MM.1S (cell line): ENCODE results near the gene NINJ2.

Experiments used
- DNase-seq: peaks from one replicate; pipeline ENCODE4 v3.0.0-alpha.2; 2015
- H2AFZ ChIP-seq: fragments of 300-600 bp; sonication (generic); 2 replicates; pipeline ENCODE4 v1.6.0; 2016; ENCODE audit warnings: antibody characterized with exemption, low read length
- H3F3A ChIP-seq: fragments of 300-600 bp; sonication (generic); 2 replicates; pipeline ENCODE4 v1.6.1; 2016; ENCODE audit warnings: mild to moderate bottlenecking, antibody characterized with exemption, low read length, moderate library complexity, mixed read lengths; ENCODE audit not compliant: insufficient read depth
- H3K27ac ChIP-seq: fragments of 300-600 bp; sonication (generic); 2 replicates; pipeline ENCODE4 v1.5.1; 2016; ENCODE audit warnings: mild to moderate bottlenecking, low read length
- H3K27me3 ChIP-seq: fragments of 300-600 bp; sonication (generic); replicated peaks from 2 replicates; pipeline ENCODE4 v1.6.0; 2016; ENCODE audit warnings: low read length; ENCODE audit not compliant: insufficient read depth
- H3K36me3 ChIP-seq: fragments of 300-600 bp; sonication (generic); replicated peaks from 2 replicates; pipeline ENCODE4 v1.6.1; 2016; ENCODE audit warnings: mild to moderate bottlenecking, low read length, mixed read lengths; ENCODE audit not compliant: insufficient read depth
- H3K4me1 ChIP-seq: fragments of 300-600 bp; sonication (generic); 2 replicates; pipeline ENCODE4 v1.6.1; 2016; ENCODE audit warnings: low read length, mixed read lengths
- H3K4me2 ChIP-seq: fragments of 300-600 bp; sonication (generic); 2 replicates; pipeline ENCODE4 v1.6.0; 2016; ENCODE audit warnings: low read depth, low read length
- H3K4me3 ChIP-seq: fragments of 300-600 bp; sonication (generic); 2 replicates; pipeline ENCODE4 v1.5.1; 2016; ENCODE audit warnings: low read length, mixed read lengths
- H3K79me2 ChIP-seq: fragments of 300-600 bp; sonication (generic); 2 replicates; pipeline ENCODE4 v1.6.1; 2016; ENCODE audit warnings: mixed run types, low read length, mixed read lengths
- H3K9ac ChIP-seq: fragments of 300-600 bp; sonication (generic); 2 replicates; pipeline ENCODE4 v1.6.1; 2016; ENCODE audit warnings: low read length, mixed read lengths
- H3K9me2 ChIP-seq: fragments of 300-600 bp; sonication (generic); replicated peaks from 2 replicates; pipeline ENCODE4 v1.6.1; 2016; ENCODE audit warnings: mild to moderate bottlenecking, low read length, mixed read lengths; ENCODE audit not compliant: insufficient read depth
- H3K9me3 ChIP-seq: fragments of 300-600 bp; sonication (generic); replicated peaks from 2 replicates; pipeline ENCODE4 v1.6.1; 2016; ENCODE audit warnings: mild to moderate bottlenecking, low read length, mixed read lengths; ENCODE audit not compliant: insufficient read depth
- H4K20me1 ChIP-seq: fragments of 300-600 bp; sonication (generic); 2 replicates; pipeline ENCODE4 v1.6.1; 2016; ENCODE audit warnings: mild to moderate bottlenecking, low read length, moderate library complexity, mixed read lengths; ENCODE audit not compliant: insufficient read depth
- EZH2 ChIP-seq: fragments of 300-600 bp; sonication (generic); optimal IDR thresholded peaks from 2 replicates; pipeline ENCODE3; 2017; ENCODE audit warnings: low read depth, mild to moderate bottlenecking, antibody characterized with exemption, low read length, mixed read lengths
- EZH2phosphoT487 ChIP-seq: fragments of 300-600 bp; sonication (generic); IDR thresholded peaks from 2 replicates; pipeline ENCODE4 v1.6.1; 2018; ENCODE audit warnings: antibody characterized with exemption, low read length
- TF ChIP-seq, protein P1 (sequence below): fragments of 300-600 bp; sonication (generic); IDR thresholded peaks from 2 replicates; pipeline ENCODE4 v1.5.1; 2016; ENCODE audit warnings: antibody characterized with exemption, low read length, mixed read lengths

Gene NINJ2

DNA sequence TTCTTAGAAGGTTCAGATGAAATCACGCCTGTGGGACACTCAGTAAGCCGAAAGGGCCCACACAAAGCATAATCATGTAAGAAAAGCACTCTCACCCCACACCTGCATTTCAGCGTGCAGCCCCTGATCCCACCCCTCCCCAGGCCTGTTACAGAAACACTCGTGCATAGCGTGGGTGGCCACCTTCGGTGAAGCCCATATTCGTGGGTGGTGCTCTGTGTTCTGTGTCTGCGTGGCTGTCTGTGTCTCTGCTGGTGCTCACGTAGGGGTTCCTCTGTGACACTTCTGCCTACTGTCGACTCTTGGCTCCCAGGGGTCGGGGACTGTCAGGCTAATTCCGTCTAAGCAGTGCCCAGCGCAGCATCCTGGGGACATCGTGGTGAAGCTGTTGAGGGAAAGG is 129.5 kb downstream of the NINJ2 start:
- H3K9me2 ChIP-seq = no peaks in the 10 kb centered on the region
- H3K27ac ChIP-seq = no peak overlapping the region
- H3K4me2 ChIP-seq = no peak overlapping the region

DNA sequence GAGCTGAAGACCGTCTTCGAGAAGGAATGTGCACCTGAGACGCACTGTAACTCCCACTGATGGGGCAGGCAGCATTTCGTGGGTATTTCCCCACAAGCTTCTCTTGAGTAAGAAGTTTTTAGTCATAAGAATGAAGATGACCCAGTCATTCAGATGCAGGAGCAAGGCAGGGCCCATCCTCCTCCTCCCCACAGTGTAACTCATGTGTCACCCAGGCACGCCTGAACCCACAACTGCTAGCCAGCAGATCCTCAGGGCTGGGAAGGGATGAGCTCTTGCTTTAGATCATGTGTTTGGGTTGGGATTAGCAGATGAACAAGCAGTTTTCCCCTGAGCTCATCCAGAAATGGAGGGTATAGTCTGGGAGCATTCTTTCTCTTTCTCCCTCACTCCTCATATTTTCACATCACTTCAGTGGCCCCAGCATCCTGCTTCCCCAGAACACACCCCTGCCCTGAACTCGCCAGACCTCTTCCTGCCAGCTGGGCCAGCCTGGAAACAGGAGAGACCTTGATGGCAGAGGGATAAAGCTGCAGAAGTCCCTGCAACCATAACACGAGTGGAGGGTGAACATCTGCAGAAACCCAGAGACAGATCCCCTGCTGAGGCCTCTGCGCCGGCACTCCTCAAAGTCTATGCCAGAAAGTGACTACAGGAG is 130.2 kb downstream of the NINJ2 start:
- H2AFZ ChIP-seq = no peak overlapping the region
- DNase-seq = no peak
- no peak overlapping the region for H3K4me3 ChIP-seq
- no peaks in the 10 kb centered on the region for H3K4me1 ChIP-seq
- no peaks in the 10 kb centered on the region for H3F3A ChIP-seq
- H3K9me3 ChIP-seq = no peaks in the 10 kb centered on the region
- no peaks in the 10 kb centered on the region for H3K36me3 ChIP-seq
- no peak for TF ChIP-seq EZH2phosphoT487
- TF ChIP-seq, protein P1, sequence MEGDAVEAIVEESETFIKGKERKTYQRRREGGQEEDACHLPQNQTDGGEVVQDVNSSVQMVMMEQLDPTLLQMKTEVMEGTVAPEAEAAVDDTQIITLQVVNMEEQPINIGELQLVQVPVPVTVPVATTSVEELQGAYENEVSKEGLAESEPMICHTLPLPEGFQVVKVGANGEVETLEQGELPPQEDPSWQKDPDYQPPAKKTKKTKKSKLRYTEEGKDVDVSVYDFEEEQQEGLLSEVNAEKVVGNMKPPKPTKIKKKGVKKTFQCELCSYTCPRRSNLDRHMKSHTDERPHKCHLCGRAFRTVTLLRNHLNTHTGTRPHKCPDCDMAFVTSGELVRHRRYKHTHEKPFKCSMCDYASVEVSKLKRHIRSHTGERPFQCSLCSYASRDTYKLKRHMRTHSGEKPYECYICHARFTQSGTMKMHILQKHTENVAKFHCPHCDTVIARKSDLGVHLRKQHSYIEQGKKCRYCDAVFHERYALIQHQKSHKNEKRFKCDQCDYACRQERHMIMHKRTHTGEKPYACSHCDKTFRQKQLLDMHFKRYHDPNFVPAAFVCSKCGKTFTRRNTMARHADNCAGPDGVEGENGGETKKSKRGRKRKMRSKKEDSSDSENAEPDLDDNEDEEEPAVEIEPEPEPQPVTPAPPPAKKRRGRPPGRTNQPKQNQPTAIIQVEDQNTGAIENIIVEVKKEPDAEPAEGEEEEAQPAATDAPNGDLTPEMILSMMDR = no peak
- no peak for TF ChIP-seq EZH2
- H3K79me2 ChIP-seq = no peaks in the 10 kb centered on the region
- no peaks in the 10 kb centered on the region for H3K9me2 ChIP-seq
- H4K20me1 ChIP-seq = no peaks in the 10 kb centered on the region
- H3K27ac ChIP-seq = no peak overlapping the region
- H3K27me3 ChIP-seq = 0 out of 2 replicates have a peak, but pooled peaks cover 6% of the 10 kb centered on the region
- H3K4me2 ChIP-seq = no peak overlapping the region
- no peak overlapping the region for H3K9ac ChIP-seq

More for the DNA sequence above, 129.5 kb downstream of the NINJ2 start:
- H3K9ac ChIP-seq = no peak overlapping the region
- no peaks in the 10 kb centered on the region for H3K4me1 ChIP-seq
- no peaks in the 10 kb centered on the region for H3K36me3 ChIP-seq
- no peaks in the 10 kb centered on the region for H3F3A ChIP-seq
- TF ChIP-seq EZH2phosphoT487 = no peak
- TF ChIP-seq, protein P1 = no peak
- no peak for TF ChIP-seq EZH2
- no peaks in the 10 kb centered on the region for H3K9me3 ChIP-seq
- no peak overlapping the region for H3K4me3 ChIP-seq
- H3K79me2 ChIP-seq = no peaks in the 10 kb centered on the region
- H4K20me1 ChIP-seq = no peaks in the 10 kb centered on the region
- no peak overlapping the region for H2AFZ ChIP-seq
- 0 out of 2 replicates have a peak, but pooled peaks cover 6% of the 10 kb centered on the region for H3K27me3 ChIP-seq
- no peak for DNase-seq

DNA sequence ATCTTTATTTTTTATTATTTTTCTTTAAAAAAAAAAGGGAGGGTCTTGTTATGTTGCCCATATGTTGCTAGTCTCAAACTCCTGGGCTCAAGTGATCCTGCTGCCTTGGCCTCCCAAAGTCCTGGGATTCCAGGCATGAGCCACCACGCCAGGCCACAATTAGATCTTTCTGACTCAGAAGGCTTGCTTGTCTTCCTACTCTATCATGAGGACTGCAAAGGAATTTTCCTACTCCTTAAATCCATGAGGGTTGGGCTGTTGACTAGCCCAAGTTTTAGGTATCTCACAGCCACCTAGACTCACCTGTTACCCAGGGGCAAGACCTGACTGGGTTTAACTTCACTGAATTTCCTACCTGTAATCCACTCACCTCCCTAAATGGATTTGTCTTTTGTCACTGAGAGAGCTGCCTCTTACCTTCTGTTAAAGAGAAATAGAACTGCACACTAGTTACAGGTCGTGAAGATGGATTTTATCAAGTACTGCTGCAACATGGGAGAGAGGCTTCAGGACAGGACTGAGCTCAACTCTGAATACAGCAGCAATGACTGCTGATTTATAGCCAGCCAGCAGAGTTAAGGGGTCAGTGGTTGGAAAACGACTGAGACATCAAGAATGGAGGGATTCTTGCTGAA is 131.2 kb downstream of the NINJ2 start:
- Histone ChIP-seq H3K4me1 (no peaks in the 10 kb centered on the region), H3K9me3 (no peaks in the 10 kb centered on the region), H3F3A (no peaks in the 10 kb centered on the region), H3K9me2 (no peaks in the 10 kb centered on the region), H2AFZ (no peak overlapping the region), H3K79me2 (no peaks in the 10 kb centered on the region), H3K27ac (no peak overlapping the region), H3K4me2 (no peak overlapping the region), H3K36me3 (no peaks in the 10 kb centered on the region), H4K20me1 (no peaks in the 10 kb centered on the region), H3K27me3 (0 out of 2 replicates have a peak, but pooled peaks cover 6% of the 10 kb centered on the region), H3K9ac (no peak overlapping the region), H3K4me3 (no peak overlapping the region)
- no peak for DNase-seq
- TF ChIP-seq EZH2phosphoT487 = no peak
- no peak for TF ChIP-seq EZH2
- TF ChIP-seq, protein P1 = no peak
